IPS-NIHi7 (cell line): ENCODE results near the gene RBBP8NL.
A peak's percentile ranks its signal among the peaks of the same experiment; 100 is the strongest.
"Not testable (repeated sequence)": the region's sequence is repeated elsewhere in the genome, so short reads cannot be mapped to it uniquely, and the experiment has no call there.

Experiments used
- DNase-seq: peaks from one replicate; pipeline ENCODE4 v3.0.0; 2012; ENCODE audit warnings: mixed read lengths; ENCODE audit errors: extremely low spot score

The RBBP8NL gene

DNA sequence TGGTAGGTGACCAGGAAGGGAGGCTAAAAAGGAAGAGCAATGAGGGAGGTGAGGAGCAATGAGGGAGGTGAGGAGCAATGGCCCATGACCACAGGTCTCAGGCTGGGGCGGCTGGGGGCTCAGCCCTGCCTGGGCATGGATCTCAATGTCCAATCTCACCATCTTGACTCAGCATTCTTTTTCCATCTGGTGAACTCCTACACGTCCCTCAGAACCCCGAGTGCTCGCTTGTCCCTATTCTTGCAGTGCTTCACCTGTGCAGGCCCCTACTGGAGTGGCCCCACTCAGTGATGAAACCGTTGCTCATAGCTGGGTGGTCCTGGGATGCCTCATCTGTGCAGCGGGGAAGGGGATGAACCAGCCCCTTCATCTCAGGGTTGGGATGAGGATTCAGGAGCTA is 16.9 kb upstream of the RBBP8NL start:
- no peak for DNase-seq

DNA sequence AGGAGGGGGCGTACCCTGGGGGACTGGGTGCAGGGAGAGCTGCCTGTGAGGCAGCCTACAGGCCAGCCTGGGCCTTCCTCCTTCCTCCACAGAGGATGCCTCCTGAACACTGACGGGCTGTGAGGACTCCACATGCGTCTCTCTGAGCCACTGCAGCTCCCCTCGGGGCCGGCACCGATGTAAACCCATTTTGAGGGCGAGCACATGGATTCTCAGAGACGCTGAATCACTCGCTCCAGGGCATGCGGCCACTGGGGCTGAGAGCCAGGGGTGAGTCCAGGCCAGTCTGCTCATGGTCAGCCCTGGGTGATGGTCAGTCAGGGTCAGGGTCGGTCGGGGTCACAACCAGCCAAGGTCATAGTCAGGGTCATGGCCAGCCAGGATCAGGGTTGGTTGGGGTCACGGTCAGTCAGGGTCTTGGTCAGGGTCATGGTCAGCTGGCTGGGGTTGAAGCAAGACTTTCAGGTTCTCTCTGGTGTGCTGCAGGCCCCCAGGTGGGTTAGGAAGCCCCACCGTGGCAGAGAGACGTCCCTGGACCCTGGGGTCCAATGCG is 14.7 kb upstream of the RBBP8NL start:
- no peak for DNase-seq

DNA sequence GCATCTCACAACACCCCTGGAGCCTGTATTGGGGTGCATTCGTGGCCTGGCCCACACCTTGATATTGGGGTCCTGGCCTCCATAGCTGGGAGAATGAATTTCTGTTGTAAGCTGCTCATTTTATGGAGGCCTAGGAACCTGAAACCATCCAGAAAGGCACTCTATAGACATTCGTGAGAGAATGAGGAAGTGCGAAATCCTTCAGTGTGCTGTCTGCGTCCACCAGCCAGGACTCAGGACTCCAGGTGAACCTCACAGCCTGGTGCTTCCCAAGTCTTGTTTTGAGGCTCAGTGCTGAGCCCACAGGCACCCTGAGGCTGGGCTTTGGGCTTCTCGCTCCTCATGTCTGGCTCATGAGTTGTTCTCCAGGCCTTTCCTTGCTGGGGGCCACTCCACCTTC is 11.9 kb upstream of the RBBP8NL start:
- DNase-seq, result no peak

DNA sequence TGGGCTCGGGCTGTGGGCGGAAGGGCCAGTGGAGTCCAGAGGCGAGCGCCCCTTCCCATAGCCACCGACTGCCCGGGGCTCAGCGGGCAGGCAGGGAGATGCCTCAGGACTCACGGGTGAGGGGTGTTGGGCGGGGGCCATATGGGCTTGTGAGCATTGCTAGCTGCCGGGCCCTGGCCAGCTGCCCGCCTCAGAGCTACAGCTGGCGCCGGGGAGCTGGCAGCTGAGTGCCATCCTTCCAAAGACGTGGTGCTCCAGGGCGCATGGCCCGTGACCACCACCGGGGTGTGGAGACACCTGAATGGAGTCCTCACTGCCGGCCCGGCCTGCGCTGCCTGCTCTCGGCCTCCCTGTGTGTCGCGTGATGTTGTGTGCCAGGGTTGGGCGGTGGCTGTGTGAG is 10.6 kb upstream of the RBBP8NL start:
- DNase-seq, result no peak

DNA sequence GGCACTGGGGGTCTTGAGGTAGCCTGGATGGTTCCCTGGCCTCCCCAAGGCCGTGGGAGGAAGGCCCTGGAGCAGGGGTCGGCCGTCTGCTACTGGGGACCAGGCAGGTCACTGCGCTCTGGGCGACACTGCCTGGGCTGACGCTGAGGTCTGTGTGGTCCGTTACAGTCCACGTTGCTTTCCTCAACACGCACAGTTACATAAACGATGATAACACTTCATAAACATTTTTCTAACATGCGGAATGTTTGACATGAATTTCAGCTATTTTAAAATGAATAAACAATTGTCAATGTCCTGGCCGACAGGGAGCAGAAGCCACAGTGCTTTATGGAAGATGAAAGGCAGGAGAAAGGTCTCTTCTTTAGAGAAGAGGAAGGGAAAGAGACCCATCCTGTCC is 10.2 kb upstream of the RBBP8NL start:
- DNase-seq, result no peak

DNA sequence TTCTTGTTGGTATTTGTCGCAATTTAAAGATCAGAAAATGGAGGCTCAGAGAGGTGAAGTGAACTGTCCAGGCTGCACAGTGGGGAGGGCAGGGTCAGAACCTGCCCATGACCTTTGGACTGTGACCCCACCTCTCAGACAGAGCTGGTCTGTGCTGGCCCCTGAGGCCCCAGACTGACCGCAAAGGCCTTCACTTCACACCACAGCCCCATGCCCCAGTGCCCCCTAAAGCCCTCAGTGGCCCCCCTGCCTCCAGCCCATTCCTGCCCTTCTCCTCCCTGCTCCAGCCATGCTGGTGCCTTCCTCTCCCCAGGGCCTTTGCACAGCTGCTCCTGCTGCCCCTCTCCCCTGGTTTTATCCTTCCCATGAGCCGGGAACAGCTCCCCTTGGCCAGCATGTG is 9.4 kb upstream of the RBBP8NL start:
- no peak for DNase-seq

DNA sequence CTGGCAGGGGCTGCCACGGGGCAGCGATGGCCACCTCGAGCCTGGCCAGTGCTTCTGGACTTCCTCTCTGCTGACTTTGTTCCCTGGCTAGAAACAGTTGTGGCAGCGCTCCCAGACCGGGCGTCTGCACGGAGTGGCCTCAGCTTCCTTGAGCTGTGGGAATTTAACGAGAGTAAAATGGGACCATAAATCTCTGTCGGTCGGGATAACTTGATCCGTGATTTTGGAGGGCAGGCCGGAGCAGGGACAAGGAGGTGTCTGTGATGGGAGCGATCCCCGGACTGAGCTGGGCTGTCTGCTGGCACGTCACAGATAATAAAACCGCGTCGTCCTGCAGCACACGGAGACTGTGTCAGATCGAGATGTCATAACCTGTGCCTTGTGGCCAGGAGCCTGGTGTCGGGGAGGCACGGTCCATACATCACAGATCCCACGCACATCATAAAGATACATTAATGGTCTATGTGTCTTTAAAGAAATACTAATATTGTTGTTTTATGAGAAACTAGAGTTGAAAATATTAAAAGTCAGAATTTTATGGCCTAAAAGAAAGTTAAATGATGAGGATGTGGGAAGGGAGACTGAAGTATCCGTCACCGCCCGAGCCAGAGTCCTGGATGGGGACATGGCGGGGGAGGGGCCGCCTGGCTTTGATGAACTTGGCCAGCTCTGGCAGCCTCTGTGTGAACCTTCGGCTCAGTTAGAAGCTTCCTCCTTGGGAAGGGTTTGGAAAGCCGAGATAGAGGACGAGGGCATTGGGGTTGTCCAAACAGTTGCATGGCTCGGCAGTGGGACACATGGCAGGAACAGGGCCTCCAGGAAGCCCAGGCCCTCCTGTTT is 6.5 kb upstream of the RBBP8NL start:
- DNase-seq, result no peak

DNA sequence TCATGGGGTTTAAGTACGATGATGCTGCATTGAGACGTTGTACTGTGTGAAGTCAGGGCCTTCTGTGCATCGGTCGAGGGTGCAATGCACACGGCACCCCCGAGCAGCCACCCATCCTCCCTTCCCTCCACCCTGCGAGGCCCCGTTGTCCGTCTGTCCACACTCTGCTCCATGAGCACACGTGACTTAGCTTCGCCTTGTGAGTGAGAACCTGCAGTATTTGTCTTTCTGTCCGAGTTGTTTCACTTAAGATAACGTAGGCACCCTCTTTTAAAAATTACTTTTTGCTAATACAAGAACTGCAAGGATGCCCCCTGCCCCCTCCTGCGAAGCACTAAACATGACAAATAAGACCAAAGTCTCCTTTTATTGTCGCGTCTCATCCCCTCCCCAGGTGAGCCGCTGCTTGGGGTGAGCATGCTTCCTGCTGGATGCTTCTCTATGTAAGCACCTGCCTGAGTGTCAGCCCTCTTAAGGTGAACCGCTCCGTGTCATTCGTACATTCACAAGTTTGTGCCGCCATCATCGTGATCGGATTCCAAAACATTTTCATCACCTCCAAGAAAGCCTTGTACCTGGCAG is 3.6 kb upstream of the RBBP8NL start:
- DNase-seq, result no peak

DNA sequence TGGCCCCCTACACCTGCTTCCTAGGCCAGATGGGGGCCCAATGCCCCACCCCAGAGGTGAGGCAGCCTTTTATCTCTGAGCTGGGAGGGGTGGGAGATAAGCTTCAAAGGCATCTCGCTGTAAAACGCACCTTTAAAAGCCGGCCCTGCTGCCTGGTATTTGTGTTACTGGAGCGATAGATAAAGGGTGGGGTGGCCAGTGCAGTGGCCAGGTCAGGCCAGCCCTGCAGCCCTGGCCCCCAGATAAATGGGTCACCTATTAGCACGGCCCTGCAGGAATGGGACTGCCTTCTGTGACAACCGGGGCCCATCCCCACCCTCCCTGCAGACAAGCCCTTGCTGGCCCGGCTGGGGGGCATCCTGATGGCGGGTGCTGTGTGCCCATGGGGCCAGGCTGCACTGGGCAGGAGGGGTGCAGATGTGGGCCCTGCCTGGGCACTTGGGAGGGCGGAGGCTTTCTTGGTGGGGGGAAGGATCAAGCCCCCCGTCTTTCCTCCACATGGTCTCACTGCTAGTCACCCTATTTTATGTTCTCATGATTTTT is 3.0 kb upstream of the RBBP8NL start:
- DNase-seq, result no peak

DNA sequence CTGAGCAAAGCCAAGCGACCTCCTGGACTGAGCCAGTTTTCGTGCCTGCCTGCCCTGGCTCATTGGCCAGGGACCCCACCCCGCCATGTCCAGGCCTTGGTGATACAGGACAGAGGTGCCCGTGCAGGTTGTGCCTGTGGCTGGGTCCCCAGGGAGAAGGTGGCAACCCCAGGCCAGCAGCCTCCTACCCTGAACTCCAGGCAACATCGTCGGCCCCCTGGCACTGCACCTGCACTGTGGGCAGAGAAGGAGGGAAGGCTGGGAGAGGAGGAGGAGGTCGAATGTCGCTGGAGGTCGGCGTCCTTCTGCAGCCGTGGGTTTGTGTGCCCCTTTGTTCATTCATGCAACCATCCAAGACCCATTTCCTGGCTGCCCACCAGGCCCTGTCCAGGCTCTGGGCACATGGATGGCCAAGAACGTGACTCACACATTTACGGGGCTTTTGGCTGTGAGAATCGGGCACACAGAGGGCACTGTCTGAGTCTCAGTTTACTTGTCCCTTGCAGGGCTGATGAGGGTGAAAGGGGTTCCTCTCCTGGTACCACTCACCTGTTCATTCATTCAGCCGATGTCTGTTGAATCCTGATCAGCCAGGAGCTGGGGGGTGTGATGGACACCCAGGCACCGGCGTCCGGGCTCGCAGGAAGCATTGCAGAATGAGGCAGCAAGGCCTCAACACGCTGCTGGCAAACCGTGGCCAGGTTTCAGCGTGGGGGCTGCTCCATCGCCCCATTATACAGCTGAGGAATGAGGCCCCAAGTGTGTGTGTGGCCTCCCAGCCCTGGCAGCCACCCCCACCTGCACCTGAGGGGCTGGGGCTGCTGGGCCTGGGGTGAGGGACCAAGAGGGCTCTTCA is 2.3 kb upstream of the RBBP8NL start:
- no peak for DNase-seq

DNA sequence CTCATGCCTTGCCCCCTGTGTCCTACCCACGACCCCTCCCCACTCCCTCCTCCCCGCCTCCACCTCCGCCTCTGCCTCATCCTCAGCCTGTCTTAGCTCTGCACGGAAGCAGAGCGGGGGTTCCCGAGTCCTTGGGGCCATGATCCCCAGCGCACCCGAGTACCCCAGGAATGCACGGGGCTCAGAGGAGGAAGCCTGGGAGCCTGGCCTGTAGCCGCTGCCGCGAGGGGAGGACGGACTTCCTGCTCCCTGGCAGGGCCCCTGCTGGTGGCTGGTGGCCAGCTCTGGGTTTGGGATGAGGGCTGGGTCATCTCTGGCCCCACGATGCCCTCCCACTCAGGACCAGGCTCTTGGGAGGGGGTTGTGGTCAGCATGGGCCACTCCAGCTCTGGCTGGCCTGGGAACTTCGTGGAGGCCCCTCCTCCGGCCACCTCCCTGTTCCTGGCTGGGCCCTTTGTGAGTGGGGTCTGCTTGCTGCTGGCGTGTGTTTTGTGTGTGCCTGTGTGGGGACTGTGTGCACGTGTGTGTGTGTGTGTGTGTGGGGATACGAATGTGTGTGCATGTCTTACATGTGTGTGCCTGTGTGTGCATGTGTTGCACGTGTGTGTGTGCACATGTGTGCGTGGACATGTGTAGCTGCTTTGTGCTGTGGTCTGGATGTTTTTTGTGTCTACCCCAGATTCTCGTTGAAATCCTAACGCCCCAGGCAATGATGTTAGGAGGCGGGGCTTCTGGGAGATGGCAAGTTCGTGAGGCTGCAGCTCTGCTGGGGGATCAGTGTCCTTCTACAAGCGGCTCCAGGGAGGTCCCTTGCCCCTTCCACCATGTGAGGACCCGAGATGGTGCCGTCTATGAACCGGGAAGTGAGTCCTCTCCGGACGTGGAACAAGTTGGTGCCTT is 1.3 kb upstream of the RBBP8NL start:
- DNase-seq, result no peak

DNA sequence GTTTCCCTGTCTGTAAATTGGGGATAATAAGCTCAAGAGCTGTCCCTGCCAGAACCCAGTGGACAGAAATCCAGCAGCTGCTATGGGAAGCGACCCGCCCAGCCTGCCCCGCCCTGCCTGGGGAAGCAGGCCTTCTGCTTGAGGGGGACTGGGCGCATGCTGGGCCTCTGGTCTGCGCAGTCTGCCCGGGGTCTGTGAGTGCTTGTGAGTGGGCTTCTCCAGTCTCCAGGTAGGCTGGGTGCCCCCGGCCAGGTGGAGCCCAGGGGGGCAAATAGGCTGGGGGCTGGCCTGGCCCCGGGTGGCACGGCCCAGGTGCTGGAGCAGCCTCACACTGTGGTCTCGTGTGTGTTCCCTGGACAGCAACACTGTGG is 648 bp upstream of the RBBP8NL start:
- no peak for DNase-seq

DNA sequence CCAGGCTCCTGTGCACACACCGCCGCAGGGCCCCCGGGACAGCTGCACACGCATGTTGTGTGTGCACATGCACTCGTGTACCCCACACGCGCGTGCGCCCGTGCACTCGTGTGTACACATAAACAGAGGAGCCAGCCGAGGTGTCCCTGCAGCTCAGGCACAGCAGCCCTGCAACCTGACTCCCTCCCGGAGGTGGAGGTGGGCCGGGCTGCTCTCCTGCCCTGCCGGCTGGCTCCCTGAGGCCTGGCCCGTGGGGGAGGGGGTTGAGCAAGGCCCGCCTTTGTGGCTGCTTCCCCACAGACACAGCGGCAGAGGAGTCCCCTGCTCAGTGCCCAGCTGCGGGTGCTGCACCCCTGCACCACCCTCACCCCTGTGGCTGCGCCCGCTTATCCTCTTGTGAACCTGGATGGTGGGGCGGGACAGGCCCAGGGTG is 624 bp downstream of the RBBP8NL start:
- peak; percentile 83 for DNase-seq

DNA sequence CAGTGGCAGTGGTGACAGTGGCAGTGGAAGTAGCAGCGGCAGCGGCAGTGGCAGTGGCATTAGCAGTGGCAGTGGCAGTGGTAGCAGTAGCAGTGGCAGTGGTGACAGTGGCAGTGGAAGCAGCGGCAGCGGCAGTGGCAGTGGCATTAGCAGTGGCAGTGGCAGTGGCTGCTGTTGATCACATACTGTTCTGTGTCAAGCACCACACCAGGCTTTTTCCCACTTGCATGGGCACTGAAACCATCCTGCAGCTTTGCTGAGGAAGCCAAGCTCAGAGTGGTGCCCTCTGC is 1.3 kb downstream of the RBBP8NL start:
- DNase-seq, result not testable (repeated sequence)

DNA sequence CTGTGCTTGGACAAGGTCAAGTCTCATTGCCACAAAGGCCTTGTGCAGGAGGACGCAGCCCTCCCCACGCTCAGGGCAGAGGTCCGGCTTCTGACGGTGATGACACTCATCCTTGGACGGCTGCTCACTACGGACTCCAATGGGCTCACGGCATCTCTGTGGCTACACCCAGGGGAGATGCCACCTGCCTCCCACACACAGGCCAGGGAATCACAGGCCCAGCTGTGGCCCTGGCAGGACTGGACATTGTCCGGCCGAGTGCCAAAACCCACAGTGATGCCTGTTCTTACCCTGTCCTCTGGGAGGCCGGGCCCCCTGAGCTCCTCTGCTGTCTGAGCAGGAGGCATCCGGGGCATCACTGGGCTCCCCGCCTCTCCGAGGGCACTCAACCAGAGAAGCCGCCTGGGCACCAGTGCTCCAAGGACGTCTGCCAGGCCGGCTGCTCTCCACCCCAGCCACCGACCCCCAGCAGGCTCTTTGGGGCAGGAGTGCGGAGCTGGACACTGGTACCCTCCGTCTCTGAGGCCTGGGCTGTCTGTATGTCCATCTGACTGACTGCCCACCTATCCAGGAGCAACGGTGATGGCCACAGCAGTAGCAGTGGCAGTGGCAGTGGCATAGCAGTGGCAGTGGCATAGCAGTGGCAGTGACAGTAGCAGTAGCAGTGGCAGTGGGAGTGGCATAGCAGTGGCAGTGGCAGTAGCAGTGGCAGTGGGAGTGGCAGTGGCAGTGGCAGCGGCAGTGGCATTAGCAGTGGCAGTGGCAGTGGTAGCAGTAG is 1.9 kb downstream of the RBBP8NL start:
- no peak for DNase-seq

DNA sequence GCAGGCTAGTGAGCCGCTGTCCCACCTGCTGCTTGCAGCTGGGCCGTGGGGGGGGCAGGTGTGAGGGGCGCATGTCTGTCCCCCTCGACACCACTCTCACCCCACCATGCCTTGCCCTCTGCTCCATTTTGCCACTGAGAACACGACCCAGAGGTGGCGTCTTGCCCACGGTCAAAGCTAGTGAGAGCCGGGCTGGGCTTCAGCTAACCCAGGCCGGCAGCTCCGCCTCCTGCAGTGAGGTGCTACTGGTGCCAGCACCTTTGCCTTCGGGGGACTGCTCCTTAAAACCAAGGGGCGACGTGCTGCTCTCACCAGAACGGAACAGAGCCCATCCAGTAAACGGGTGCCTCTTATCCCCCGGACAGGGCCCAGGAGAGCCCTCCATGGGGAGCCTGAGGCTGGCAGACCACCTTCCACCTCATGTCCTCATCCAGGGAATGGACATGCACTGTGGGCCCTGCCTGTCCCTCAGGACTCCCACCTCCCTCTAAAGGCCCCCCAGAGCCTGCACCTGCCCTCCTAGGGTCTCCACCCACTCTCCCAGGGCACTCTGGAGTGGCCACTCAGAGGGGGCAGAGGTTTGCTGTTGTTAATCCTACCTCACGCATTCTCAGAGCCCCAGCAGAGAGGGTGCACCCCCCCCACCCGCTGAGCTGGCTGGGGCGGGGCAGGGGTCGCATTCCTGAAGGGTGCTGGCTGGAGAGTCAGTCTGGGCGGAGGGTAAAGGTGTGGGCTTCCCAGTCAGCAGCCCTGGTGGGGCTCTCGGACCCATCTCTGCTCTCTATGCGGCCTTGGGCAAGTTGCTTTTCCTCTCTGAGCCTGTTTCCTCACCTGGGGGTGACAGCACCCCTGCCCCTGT is 2.9 kb downstream of the RBBP8NL start:
- DNase-seq, result no peak

DNA sequence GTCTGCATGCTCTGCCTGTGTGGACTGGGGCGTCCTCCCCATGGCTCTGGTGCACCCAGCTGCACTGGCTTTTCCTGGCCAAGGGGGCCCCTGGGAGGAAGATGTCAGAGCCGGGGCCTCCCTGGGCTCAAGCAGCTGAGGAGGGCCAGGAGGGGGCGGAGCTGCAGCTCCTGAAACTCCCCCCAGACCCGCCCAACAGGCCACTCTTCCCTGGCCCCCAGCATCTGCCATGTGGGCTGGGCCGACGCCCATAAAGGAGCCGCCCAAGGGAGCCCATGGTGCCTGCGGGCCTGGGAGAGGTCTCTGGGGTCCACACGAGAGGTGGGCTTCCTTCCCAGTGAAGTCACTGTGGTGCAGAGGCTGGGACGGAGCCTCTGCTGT is 4.0 kb downstream of the RBBP8NL start:
- no peak for DNase-seq

DNA sequence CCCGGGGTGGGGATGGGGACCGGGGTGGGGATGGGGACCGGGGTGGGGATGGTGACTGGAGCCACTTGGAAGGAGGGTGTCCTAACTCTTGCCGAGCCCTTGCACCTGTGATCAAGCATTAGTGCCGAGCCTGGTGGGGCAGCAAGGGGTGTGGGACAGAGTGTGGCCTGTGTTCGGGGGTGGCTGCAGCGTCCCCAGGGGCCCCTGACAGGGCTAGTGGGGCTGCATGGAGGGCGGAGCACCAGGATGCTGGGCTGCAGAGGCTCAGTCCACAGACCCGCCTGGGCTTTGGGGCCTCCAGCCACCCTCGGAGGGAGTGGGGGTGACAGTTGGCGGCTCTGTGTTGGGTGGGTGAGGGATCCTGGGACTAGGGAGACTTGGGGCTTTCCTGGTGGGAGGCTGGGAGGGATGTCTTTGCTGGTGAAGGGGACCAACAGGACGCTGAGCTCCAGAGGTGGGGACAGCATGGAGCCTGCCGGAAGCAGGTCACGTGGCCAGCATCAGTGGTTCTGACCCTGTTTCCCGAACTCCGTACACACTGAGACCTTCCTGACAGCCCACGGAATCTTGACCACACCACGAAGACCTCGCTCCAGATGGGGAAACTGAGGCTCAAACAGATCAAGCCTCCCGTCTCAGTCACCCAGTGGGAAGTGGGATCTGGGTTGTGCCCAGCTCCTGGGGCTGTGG is 4.6 kb downstream of the RBBP8NL start:
- no peak for DNase-seq

DNA sequence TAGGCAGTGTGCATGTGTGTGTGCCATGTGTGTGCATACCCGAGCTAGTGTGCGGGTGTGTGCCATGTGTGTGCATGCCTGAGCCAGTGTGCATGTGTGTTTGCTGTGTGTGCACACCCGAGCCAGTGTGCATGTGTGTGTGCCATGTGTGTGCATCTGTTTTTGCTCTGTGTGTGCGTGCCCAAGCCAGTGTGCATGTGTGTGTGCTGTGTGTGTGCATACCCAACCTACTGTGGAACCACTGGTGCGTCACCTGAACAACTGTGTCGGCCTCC is 5.7 kb downstream of the RBBP8NL start:
- DNase-seq, result no peak
